Lower lobe of right lung (tissue), 2 donors: Measurements from ENCODE around the gene ZFP36L2. TPM values are rescaled to one million over a fixed set of nuclear protein-coding genes. Genes with fewer than 3 reads are reported as not detected.
A peak's percentile ranks its signal among the peaks of the same experiment; 100 is the strongest.

ENCODE experiments used
- ATAC-seq, 2 donors: fragments of 200-7000 bp; cut with Tn5 transposase; one replicate each; pipeline ENCODE4 v1.9.1; 2020 to 2022; ENCODE audit warnings: mild to moderate bottlenecking in 2 of 2, moderate library complexity in 2 of 2
- DNase-seq: peaks from one replicate; pipeline ENCODE4 v3.0.0-alpha.2; 2020
- H3K27ac ChIP-seq: fragments of 200-600 bp; one replicate; pipeline ENCODE4 v1.8.0; 2022
- H3K27me3 ChIP-seq: fragments of 200-600 bp; one replicate; pipeline ENCODE4 v1.8.0; 2022; ENCODE audit warnings: low read depth
- H3K36me3 ChIP-seq: fragments of 200-600 bp; one replicate; pipeline ENCODE4 v1.8.0; 2022; ENCODE audit warnings: mild to moderate bottlenecking
- H3K4me1 ChIP-seq: fragments of 200-600 bp; one replicate; pipeline ENCODE4 v1.8.0; 2022
- H3K4me3 ChIP-seq: fragments of 200-600 bp; one replicate; pipeline ENCODE4 v1.8.0; 2022; ENCODE audit warnings: mild to moderate bottlenecking
- H3K9me3 ChIP-seq: fragments of 200-600 bp; one replicate; pipeline ENCODE4 v1.8.0; 2022
- intact Hi-C: fragments of 100-400 bp; cut with DNase I; formaldehyde crosslinking; loops from one replicate; pipeline ENCODE4 v1.11.0; 2022
- total RNA-seq: library from RNA; stranded (reverse); fragmentation: NEBNext Ultra II Directional; extraction: Animal tissue kit (Norgen Biotek cat#: 25700); gene quantifications from one replicate; pipeline ENCODE4 v1.2.1, GENCODE V29; 2021
- TF ChIP-seq, protein P1 (sequence below): fragments of 200-600 bp; IDR thresholded peaks from one replicate; pipeline ENCODE4 v1.8.0; 2022; ENCODE audit warnings: antibody characterized with exemption, mild to moderate bottlenecking
- donor health status: DM: no; HTN: yes; CAD: no; lungs with severe emphysema.

ZFP36L2 gene
- total RNA-seq, 1 donor from 2014 or later: 136 TPM

DNA sequence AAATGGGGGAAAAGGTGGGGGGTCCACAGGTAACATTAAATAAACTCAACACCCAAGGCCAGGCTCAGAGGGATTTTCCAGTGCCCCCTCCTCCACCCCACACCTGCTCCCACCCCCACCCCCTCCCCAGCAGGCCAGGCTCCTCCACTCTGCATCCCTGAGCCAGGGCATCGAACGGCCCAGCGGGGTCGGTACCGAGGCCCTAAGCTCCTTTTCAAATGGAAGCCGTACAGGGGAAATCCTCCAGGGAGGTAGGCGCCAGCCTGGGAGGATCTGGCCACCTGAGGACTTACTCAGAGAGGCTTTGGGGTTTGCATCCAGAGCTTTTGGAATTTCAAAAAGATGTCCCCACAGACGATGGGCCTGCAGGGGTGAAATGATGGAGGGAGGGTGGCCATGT is 46.5 kb downstream of the ZFP36L2 start:
- Histone ChIP-seq H3K4me3 (no peak overlapping the region), H3K27ac (no peak overlapping the region), H3K36me3 (no peaks in the 10 kb centered on the region), H3K4me1 (peaks cover 31% of the 10 kb centered on the region), H3K9me3 (peaks cover 8% of the 10 kb centered on the region), H3K27me3 (no peaks in the 10 kb centered on the region)
- DNase-seq (no peak), ATAC-seq (no peak)
- TF ChIP-seq, protein P1, sequence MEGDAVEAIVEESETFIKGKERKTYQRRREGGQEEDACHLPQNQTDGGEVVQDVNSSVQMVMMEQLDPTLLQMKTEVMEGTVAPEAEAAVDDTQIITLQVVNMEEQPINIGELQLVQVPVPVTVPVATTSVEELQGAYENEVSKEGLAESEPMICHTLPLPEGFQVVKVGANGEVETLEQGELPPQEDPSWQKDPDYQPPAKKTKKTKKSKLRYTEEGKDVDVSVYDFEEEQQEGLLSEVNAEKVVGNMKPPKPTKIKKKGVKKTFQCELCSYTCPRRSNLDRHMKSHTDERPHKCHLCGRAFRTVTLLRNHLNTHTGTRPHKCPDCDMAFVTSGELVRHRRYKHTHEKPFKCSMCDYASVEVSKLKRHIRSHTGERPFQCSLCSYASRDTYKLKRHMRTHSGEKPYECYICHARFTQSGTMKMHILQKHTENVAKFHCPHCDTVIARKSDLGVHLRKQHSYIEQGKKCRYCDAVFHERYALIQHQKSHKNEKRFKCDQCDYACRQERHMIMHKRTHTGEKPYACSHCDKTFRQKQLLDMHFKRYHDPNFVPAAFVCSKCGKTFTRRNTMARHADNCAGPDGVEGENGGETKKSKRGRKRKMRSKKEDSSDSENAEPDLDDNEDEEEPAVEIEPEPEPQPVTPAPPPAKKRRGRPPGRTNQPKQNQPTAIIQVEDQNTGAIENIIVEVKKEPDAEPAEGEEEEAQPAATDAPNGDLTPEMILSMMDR: no peak
- intact Hi-C loops: loop anchor here (10.0 kb wide), 1 partner anchor 45 kb away; the partner anchor contains the start of gene ZFP36L2

DNA sequence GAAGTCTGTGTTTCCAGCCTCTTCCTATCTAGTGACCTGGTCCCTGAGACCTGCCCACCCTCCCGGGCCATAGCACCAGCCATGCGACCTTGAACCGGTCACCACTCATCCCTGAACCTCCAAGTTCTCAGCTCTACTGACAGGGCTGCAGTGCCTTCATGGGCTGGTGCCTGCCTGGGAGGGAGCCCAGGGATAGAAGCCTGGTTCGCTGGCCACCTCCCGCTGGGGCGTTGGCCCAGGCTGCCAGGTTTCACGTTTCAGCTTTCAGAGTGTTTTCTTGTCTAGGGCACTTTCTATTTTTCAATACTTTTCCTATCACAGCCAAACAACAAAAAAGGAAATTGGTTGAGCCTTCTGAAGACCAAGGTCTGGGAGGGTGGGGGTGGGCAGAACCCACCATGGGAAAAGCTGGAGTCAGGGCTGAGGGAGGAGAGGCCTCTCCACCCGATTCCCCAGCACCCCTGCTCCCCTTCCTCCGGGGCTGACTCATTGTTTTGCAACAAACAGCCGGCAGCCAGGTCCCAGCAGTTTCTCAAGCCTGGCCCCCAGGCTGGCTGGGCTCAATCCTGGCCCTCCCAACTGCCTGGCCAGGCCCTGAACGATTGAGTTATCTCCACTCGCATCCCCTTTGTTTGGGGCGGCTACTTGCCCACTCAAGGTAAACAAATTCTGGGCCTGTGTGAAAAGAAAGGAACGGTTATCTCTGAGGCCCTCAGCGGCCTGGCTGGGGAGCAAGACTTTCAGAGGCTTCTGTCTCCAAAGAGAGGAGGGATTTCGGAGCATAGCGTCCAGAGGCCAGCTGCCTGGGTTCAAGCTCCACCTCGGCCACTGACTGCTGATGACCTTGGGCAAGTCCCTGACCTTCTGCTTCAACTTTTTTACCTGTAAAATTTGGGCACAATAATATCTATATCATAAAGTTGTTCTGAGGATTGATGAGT is 47.5 kb downstream of the ZFP36L2 start:
- DNase-seq (peak; percentile 81), ATAC-seq (peak; percentile 83 to 90)
- Histone ChIP-seq H3K4me3 (no peak overlapping the region), H3K9me3 (peaks cover 10% of the 10 kb centered on the region), H3K27me3 (no peaks in the 10 kb centered on the region), H3K27ac (peak overlapping the region; percentile 84), H3K36me3 (no peaks in the 10 kb centered on the region), H3K4me1 (peaks cover 39% of the 10 kb centered on the region)
- intact Hi-C loops: loop anchor here (10.0 kb wide), 1 partner anchor 46 kb away; the partner anchor contains the start of gene ZFP36L2
- TF ChIP-seq, protein P1: no peak

DNA sequence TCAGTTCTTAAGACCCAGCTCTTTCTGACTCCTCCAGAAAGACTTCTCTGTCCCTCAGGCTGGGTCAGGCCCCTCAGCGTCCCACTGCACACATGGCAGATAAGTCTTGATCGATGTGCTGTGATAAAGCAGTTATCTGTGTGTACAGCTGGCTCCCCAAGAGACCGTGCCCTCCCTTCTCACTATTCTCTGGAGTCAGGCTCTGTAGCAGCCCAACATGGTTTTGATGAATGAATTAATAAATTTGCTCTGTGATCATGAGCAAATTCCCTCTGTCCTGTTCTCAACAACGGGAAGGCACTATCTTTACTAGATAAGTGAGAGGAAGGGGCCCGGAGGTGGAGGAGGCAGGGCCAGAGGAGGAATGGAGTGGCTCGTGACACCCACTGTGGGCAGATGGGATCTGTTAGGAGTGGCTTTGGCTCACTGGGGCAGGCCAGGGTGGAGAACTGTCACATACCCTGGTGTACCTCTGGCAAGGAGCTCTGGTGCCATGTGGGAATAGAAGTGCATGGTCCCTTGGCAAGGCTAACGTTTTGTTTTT is 48.3 kb downstream of the ZFP36L2 start:
- TF ChIP-seq, protein P1: no peak
- H3K27ac ChIP-seq: peak overlapping the region; percentile 84
- ATAC-seq: peak; percentile 2 to 7
- no peak for DNase-seq
- H3K27me3 ChIP-seq: no peaks in the 10 kb centered on the region
- H3K36me3 ChIP-seq: no peaks in the 10 kb centered on the region
- peaks cover 10% of the 10 kb centered on the region for H3K9me3 ChIP-seq
- H3K4me3 ChIP-seq: no peak overlapping the region
- H3K4me1 ChIP-seq: peaks cover 46% of the 10 kb centered on the region
- intact Hi-C loops: loop anchor here (10.0 kb wide), 1 partner anchor 47 kb away; the partner anchor contains the start of gene ZFP36L2

DNA sequence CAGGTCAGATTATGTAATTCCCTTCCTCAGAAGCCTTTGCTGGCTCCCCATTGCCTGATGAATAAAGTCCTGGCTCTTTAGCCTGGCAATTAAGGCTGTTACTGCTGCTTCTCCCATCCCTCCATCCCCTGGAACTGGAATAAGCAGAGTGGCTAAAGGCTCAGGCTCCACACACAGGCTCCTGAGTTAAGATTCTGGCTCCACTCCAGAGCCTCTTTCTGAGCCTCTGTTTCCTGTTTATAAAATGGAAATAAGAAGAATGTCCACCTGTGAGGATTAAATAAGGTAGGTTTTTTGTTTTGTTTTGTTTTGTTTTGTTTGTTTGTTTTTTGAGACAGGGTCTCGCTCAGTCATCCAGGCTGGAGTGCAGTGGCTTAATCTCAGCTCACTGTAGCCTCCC is 50.0 kb downstream of the ZFP36L2 start:
- H3K4me1 ChIP-seq: peaks cover 58% of the 10 kb centered on the region
- H3K27ac ChIP-seq: peak overlapping the region; percentile 26
- no peak overlapping the region for H3K4me3 ChIP-seq
- H3K9me3 ChIP-seq: peaks cover 10% of the 10 kb centered on the region
- no peak for DNase-seq
- ATAC-seq: no peak
- no peaks in the 10 kb centered on the region for H3K36me3 ChIP-seq
- TF ChIP-seq, protein P1: no peak
- intact Hi-C loops: loop anchor here (10.0 kb wide), 1 partner anchor 48 kb away; the partner anchor contains the start of gene ZFP36L2
- H3K27me3 ChIP-seq: no peaks in the 10 kb centered on the region

DNA sequence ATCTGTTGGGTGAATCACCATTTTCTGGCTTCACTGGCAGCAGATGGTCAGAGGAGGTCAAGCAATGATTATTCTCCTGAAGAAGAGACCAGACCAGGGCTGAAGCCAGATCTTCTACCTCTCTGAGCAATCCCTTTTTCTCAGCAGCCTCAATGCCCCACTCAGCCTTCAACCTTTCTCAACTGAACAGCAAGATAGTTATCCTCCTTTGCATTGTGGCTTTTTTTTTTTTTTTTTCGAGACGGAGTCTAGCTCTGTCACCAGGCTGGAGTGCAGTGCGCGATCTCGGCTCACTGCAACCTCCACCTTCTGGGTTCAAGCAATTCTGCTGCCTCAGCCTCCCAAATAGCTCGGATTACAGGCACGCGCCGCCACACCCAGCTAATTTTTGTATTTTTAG is 50.5 kb downstream of the ZFP36L2 start:
- TF ChIP-seq, protein P1: no peak
- Histone ChIP-seq H3K9me3 (peaks cover 10% of the 10 kb centered on the region), H3K27ac (peak overlapping the region; percentile 80), H3K36me3 (no peaks in the 10 kb centered on the region), H3K4me3 (no peak overlapping the region), H3K27me3 (no peaks in the 10 kb centered on the region), H3K4me1 (peaks cover 64% of the 10 kb centered on the region)
- ATAC-seq (no peak), DNase-seq (no peak)
- intact Hi-C loops: loop anchor here (10.0 kb wide), 1 partner anchor 49 kb away; the partner anchor contains the start of gene ZFP36L2
